A673 (cell line): ENCODE measurements around the gene FNDC5.

ENCODE experiments used
- EZH2 ChIP-seq: fragments of 200-600 bp; sonication (generic); IDR thresholded peaks from 2 replicates; pipeline ENCODE4 v1.6.1; 2017; ENCODE audit warnings: borderline replicate concordance, low read depth, mild to moderate bottlenecking, mixed read lengths, antibody characterized with exemption, low read length; ENCODE audit not compliant: poor library complexity, severe bottlenecking
- TF ChIP-seq, protein P1 (sequence below): fragments of 300-800, 200-600 bp; sonication (generic); conservative IDR thresholded peaks from 2 replicates; pipeline ENCODE4 v1.5.1; 2017; ENCODE audit warnings: low read depth, mild to moderate bottlenecking, antibody characterized with exemption, low read length, moderate library complexity, mixed read lengths

DNA sequence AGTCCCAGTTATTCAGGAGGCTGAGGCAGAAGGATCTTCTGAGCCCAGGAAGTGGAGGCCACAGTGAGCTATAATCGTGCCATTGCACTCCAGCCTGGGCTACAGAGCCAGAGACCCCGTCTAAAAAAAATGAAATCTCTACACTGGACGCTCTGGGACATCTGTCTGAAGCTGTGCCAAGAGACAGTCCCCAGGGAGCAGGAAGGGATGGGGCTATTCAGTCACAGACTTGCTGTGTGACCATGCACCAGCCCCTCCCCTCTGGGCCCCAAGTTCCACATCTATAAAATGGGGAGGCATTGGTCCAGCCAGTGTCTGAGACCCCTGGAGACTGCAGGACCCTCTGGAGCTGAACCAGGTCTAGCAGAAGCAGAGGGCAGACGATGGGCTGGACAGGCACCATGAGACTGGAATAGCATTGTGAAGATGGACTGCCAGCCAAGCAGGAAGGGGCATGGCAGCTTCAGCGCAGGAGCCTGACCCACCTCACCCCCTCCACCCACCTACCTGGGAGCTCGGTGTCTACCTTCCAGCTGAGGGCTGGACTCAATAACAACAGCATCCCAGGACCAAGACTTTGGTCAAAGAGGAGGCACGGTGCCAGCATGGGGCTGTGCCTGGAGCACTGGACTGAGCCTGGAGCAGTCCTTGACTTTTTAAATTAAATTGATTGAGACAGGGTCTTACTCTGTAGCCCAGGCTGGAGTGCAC, 29.0 kb upstream of the FNDC5 start:
- TF ChIP-seq, protein P1, sequence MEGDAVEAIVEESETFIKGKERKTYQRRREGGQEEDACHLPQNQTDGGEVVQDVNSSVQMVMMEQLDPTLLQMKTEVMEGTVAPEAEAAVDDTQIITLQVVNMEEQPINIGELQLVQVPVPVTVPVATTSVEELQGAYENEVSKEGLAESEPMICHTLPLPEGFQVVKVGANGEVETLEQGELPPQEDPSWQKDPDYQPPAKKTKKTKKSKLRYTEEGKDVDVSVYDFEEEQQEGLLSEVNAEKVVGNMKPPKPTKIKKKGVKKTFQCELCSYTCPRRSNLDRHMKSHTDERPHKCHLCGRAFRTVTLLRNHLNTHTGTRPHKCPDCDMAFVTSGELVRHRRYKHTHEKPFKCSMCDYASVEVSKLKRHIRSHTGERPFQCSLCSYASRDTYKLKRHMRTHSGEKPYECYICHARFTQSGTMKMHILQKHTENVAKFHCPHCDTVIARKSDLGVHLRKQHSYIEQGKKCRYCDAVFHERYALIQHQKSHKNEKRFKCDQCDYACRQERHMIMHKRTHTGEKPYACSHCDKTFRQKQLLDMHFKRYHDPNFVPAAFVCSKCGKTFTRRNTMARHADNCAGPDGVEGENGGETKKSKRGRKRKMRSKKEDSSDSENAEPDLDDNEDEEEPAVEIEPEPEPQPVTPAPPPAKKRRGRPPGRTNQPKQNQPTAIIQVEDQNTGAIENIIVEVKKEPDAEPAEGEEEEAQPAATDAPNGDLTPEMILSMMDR = no peak
- TF ChIP-seq EZH2 = no peak
